ENCODE measurements around the gene SAFB2.
A peak's percentile ranks its signal among the peaks of the same experiment; 100 is the strongest.

GRCh38 chr19:5578097-5578846 is 44.3 kb downstream of the SAFB2 start:
- TF ChIP-seq POLR2A (IDR thresholded peaks at IDR 0.05; ENCODE audit: low read length) (no peak), CTCF (IDR thresholded peaks at IDR 0.05) (peak; percentile 82), MAX (IDR thresholded peaks at IDR 0.05) (no peak; the same call in 1 of the 2 replicates), KDM5A (IDR thresholded peaks at IDR 0.05) (no peak), KDM1A (IDR thresholded peaks at IDR 0.05; ENCODE audit: low read depth) (no peak)

Measured in A549 (cell line).